Breast epithelium (tissue), 3 donors: ENCODE measurements around the gene COL23A1.

ENCODE experiments used
- POLR2AphosphoS5 ChIP-seq, 3 donors: sonication (generic); formaldehyde crosslinking; IDR thresholded peaks; one replicate each; pipeline ENCODE4 v1.6.1; 2017; ENCODE audit warnings: antibody characterized with exemption in 3 of 3
- TF ChIP-seq, protein P1 (sequence below), 3 donors: fragments of 450-650 bp; IDR thresholded peaks; one replicate each; pipeline ENCODE4 v1.5.1; 2016 to 2017; ENCODE audit warnings: antibody characterized with exemption in 3 of 3, mild to moderate bottlenecking in 3 of 3, moderate library complexity in 3 of 3

DNA sequence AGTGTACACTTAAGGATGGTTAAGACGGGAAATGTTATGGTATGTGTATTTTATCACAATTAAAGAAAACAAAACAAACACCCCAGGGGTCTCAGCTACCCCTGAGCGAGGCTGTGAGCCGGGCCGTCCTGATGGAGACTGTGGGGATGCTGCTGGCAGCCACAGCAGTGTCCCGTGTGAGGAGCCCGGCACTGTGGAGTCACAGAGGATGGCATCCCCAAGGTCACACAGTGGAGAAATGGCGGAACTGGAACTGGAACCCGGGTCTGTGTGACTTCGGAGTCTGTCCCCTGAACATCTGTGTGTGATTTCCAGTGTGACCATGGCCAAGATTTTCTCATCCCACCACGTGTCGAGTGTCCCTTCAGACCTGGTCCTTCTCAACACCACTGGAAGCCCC lies 276.9 kb downstream of the COL23A1 start:
- TF ChIP-seq, protein P1, sequence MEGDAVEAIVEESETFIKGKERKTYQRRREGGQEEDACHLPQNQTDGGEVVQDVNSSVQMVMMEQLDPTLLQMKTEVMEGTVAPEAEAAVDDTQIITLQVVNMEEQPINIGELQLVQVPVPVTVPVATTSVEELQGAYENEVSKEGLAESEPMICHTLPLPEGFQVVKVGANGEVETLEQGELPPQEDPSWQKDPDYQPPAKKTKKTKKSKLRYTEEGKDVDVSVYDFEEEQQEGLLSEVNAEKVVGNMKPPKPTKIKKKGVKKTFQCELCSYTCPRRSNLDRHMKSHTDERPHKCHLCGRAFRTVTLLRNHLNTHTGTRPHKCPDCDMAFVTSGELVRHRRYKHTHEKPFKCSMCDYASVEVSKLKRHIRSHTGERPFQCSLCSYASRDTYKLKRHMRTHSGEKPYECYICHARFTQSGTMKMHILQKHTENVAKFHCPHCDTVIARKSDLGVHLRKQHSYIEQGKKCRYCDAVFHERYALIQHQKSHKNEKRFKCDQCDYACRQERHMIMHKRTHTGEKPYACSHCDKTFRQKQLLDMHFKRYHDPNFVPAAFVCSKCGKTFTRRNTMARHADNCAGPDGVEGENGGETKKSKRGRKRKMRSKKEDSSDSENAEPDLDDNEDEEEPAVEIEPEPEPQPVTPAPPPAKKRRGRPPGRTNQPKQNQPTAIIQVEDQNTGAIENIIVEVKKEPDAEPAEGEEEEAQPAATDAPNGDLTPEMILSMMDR (IDR thresholded peaks at IDR 0.05): no peak
- no peak for TF ChIP-seq POLR2AphosphoS5 (IDR thresholded peaks at IDR 0.05)
